Retinal pigment epithelial cell (primary cell): ENCODE measurements around the gene ABCC8.

Experiments used
- DNase-seq: peaks from one replicate; pipeline ENCODE4 v3.0.0-alpha.2; 2010; ENCODE audit warnings: low read depth
- H3K4me3 ChIP-seq: 2 replicates; pipeline ENCODE4 v1.5.1; 2011; ENCODE audit warnings: mild to moderate bottlenecking, low read length, control low read depth, moderate library complexity
- CTCF ChIP-seq: conservative IDR thresholded peaks from 2 replicates; pipeline ENCODE4 v1.5.1; 2011; ENCODE audit warnings: low read depth, low read length, control low read depth, inconsistent platforms

ABCC8 gene

GRCh38 chr11:17414992-17415391 lies 61.7 kb downstream of the ABCC8 start:
- no peak for TF ChIP-seq CTCF
- DNase-seq: no peak
- H3K4me3 ChIP-seq: no peak overlapping the region

- H3K4me3 ChIP-seq: no peak overlapping the region
- no peak for TF ChIP-seq CTCF
- no peak for DNase-seq
These were observed 62.3 kb downstream of the ABCC8 start for GRCh38 chr11:17414317-17414737.

GRCh38 chr11:17413414-17414316 lies 63.0 kb downstream of the ABCC8 start:
- no peak for DNase-seq
- H3K4me3 ChIP-seq: no peak overlapping the region
- no peak for TF ChIP-seq CTCF

- H3K4me3 ChIP-seq: no peak overlapping the region
- no peak for TF ChIP-seq CTCF
- DNase-seq: no peak
These were observed 64.0 kb downstream of the ABCC8 start for GRCh38 chr11:17412488-17413180.

- no peak overlapping the region for H3K4me3 ChIP-seq
- DNase-seq: no peak
- no peak for TF ChIP-seq CTCF
These were observed 65.2 kb downstream of the ABCC8 start for GRCh38 chr11:17411418-17411817.

GRCh38 chr11:17410606-17411379 lies 65.9 kb downstream of the ABCC8 start:
- no peak for DNase-seq
- no peak overlapping the region for H3K4me3 ChIP-seq

More at GRCh38 chr11:17410606-17411379, 65.9 kb downstream of the ABCC8 start:
- TF ChIP-seq CTCF: no peak
